Stimulated activated CD4-positive, alpha-beta T cell treated with anti-CD3 and anti-CD28 coated beads, TNF-alpha, amount 100 ng/mL, for 4 hours (primary cell): ENCODE measurements around the gene RBBP6.
A peak's percentile ranks its signal among the peaks of the same experiment; 100 is the strongest.

ENCODE experiments used
- DNase-seq, 3 experiments: peaks; one replicate each; pipeline ENCODE4 v3.0.0-alpha.2; 2020; ENCODE audit warnings: low read depth in 3 of 3

The RBBP6 gene

DNA sequence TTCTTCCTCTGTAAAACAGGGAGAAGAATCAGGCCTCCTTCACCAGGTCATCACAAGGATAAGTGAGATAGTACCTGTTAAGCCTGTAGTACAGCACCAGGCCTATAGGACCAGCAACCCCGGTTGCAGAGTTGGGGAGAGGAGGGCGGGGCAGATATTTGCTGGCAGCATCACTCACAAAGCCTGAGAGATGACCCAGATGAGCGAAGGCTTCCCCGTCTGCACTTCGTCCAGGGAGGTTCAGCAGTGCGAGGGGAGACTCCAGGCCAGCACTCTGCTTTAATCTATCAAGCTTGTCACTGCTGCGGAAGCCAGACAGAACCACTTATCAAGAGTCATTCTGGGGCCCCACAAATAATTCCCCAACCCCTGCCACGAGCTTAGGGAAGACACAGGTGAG lies 15.8 kb upstream of the RBBP6 start:
- no peak for DNase-seq

- no peak for DNase-seq
Measured at GRCh38 chr16:24524855-24525677, 14.3 kb upstream of the RBBP6 start.

DNA sequence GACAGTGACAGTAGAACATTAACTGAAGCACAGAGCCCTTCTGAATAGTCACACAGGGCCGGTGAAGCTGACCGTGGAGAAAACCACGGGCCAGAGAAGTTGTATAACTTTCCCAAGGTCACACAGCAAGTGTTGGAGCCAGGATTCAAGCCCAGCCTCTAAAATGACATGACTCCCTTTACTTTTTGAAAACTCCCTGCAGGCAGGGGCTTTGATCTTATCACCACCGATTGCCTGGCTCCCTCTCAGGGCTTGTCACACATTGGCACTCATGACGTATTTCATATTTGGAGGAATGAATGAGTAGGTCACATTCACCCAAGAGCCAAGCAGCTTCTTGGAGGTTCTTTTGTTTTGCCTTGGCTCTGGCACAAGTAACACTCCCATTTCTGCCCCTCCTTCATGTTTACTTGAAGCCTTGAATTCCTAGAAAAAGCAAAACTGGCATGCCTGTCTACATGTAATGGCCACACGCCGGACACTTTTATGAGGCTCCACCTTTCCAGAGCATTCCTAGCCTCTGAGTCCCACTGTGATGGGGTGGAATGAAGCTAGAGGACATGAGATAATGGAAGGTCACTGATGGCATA lies 13.3 kb upstream of the RBBP6 start:
- DNase-seq = no peak

- DNase-seq = no peak
Measured at GRCh38 chr16:24526701-24527495, 12.5 kb upstream of the RBBP6 start.

GRCh38 chr16:24531166-24531565 lies 8.2 kb upstream of the RBBP6 start:
- no peak for DNase-seq

GRCh38 chr16:24534620-24535019 lies 4.7 kb upstream of the RBBP6 start:
- DNase-seq = no peak

DNA sequence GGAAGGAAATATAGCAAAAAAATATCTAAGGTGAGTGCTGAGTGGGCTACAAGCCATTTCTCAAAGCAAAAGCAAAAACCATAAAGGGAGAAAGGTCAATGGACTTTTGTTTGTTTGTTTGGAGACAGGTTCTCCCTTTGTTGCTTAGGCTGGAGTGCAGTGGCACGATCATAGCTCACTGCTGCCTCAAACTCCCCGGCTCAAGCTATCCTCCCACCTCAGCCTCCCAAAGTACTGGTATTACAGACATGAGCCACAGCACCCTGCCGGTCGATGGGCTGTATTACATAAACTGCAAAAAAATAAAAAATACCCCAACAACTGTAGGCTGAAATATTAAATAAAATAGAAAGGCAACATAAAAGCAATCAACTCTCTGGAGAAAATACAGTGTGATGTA lies 3.5 kb upstream of the RBBP6 start:
- no peak for DNase-seq

DNA sequence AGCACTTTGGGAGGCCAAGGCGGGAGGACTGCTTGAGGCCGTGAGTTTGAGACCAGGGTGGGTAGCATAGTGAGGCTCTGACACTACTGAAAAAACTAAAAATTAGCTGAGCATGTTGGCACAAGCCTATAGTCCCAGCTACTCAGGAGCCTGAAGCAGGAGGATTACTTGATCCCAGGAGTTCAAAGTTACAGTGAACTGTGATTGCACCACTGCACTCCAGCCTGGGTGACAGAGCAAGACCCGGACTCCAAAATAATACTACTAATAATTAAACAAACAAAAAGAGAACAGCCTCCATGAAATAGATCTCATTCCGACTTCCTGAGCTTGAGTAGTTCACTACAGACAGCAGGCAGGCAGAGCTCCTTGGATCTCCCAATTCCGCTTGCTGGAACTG lies 2.7 kb upstream of the RBBP6 start:
- no peak for DNase-seq

DNA sequence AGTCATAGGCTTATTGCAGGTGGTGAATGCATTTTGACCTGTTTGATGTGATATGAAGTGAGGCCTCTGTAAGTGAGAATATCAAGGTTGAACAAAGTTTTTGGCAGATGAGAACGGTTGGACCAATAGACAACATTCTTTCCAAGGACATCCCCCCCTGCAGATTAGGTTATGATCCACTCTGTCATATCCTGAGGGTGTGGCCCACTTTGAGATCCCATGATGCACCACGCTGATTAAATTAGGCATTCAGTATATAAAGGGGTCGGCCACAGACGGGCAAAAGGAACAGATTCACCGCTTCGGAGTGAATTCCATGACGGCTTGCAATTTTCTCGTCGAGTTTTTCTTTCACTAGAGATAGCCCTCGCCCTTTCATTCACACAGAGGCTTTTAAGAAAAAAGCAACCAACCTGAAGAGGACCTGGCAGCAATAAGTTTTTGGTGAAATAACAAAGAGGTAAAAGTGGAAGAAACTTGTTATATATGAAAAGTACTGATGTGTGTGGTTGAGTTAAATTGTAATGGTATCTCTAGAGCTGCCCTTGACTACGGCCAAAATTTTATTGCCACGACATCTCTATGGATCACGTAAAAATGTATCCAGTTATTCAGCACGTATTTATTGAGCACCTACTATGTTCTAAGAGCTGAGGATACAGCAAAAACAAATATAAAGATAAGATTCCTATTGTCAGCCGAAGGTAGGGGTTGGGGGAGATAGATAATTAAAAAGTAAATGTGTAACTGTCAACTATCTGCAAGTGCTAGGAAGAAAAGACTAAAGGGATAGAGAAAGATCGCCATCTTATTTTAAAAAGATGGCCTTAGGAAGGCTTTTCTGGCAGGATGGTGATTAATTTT lies 1.7 kb upstream of the RBBP6 start:
- DNase-seq = no peak

- DNase-seq = no peak
Measured at GRCh38 chr16:24538756-24539294, 541 bp upstream of the RBBP6 start.

- peak; percentile 12 to 39 (median 20) for DNase-seq
Measured at GRCh38 chr16:24539850-24540601, 660 bp downstream of the RBBP6 start.

- DNase-seq = no peak
Measured at GRCh38 chr16:24540602-24541210, 1.3 kb downstream of the RBBP6 start.

- no peak for DNase-seq
Measured at GRCh38 chr16:24541233-24541933, 2.0 kb downstream of the RBBP6 start.

- DNase-seq = no peak
Measured at GRCh38 chr16:24543949-24544348, 4.6 kb downstream of the RBBP6 start.

- no peak for DNase-seq
Measured at GRCh38 chr16:24544640-24545039, 5.3 kb downstream of the RBBP6 start.

- no peak for DNase-seq
Measured at GRCh38 chr16:24550295-24550694, 10.9 kb downstream of the RBBP6 start.

DNA sequence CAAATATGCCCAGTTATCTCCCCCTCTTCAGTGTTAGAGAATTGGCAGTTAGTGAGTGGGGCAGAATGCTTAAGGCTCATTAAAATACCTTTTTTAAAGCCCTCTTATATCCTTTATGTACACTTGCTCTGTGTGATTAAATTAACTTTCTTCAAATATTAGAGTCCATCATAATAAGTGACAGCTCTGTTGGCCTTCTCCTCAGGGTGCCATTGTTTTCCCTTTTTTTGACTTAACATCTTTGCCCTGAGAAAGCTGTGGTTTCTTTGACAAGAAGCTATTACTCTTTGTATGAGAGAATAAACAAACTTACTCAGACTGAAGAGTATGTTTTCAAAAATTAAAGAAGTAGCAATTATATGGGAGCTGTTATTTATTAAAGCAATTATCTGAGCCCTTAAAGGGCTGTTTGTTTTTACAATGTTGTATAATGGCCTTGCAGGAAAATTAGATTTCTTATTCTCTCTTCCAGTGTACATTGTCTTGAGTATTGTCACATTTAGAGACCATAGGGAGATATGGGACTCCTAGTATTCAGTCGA lies 13.4 kb downstream of the RBBP6 start:
- DNase-seq = no peak

DNA sequence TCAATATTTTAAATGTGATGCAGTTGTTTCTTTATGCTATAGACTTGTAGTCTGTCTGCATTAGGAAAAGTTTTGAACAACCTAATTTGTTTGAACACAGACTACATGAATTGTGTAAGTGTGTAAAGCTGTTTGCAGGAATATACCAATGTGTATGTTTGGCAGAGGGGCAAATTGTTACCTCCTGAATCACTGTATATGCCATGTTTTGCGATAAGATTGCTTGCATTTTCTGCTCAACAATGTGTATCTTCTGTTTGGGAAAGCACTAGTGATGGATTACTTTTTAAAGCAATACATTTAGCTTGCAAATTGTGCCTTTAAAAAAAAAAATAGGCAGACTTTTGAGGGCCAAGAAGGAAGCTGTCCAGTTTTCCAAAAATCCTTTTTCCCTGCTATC lies 14.6 kb downstream of the RBBP6 start:
- no peak for DNase-seq

- no peak for DNase-seq
Measured at GRCh38 chr16:24555346-24555872, 16.0 kb downstream of the RBBP6 start.
